Measurements from ENCODE around the gene ARPC1A.
A peak's percentile ranks its signal among the peaks of the same experiment; 100 is the strongest.
"Not testable (repeated sequence)": the region's sequence is repeated elsewhere in the genome, so short reads cannot be mapped to it uniquely, and the experiment has no call there.

The ARPC1A gene

GRCh38 chr7:99410635-99411034 lies 84.9 kb downstream of the ARPC1A start:
- peaks cover 32% of the 10 kb centered on the region for H3K36me3 Mint-ChIP-seq (ENCODE audit: low read depth)

GRCh38 chr7:99415513-99416127 lies 89.9 kb downstream of the ARPC1A start:
- H3K4me1 Mint-ChIP-seq (ENCODE audit: low read depth) = peaks cover 19% of the 10 kb centered on the region

More at GRCh38 chr7:99410635-99411034, 84.9 kb downstream of the ARPC1A start:
- peak overlapping the region; percentile 100 for H3K4me3 Mint-ChIP-seq
- no peaks in the 10 kb centered on the region for H3K9me3 Mint-ChIP-seq
- H3K4me1 Mint-ChIP-seq (ENCODE audit: low read depth) = peaks cover 38% of the 10 kb centered on the region
- H3K27me3 Mint-ChIP-seq (ENCODE audit: low read depth) = no peaks in the 10 kb centered on the region
- peak overlapping the region; percentile 71 for H3K27ac Mint-ChIP-seq

More at GRCh38 chr7:99415513-99416127, 89.9 kb downstream of the ARPC1A start:
- H3K27ac Mint-ChIP-seq; H3K4me3 Mint-ChIP-seq; H3K27me3 Mint-ChIP-seq (ENCODE audit: low read depth); H3K9me3 Mint-ChIP-seq: not testable (repeated sequence)
- H3K36me3 Mint-ChIP-seq (ENCODE audit: low read depth) = peaks cover 49% of the 10 kb centered on the region

Data from T-helper 1 cell treated with Interleukin-12 subunit alpha and Interleukin-12 subunit beta and Interleukin-4 antibody, amounts not matched to agents 30 μg/mL and 1 μg/mL, for 36 hours (primary cell).